ENCODE results near the gene SAMD7.
A peak's percentile ranks its signal among the peaks of the same experiment; 100 is the strongest.

Gene SAMD7

DNA sequence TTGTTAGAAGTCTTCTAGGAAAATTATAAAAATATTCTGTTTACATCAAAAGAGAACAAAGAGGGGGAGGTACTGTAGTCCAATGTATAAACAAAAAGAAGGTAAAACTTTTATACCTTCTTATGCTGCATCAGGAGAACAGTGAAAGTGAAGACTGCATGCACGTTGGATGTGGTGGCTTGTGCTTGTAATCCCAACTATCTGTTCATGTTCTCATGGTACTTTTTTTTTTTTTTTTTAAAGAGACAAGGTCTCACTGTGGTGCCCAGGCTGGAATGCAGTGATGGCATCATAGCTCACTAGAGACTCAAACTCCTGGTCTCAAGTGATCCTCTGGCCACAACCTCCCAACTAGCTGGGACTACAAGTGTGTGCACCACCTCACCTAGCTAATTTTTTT is 59.5 kb downstream of the SAMD7 start:
- TF ChIP-seq, protein P1, sequence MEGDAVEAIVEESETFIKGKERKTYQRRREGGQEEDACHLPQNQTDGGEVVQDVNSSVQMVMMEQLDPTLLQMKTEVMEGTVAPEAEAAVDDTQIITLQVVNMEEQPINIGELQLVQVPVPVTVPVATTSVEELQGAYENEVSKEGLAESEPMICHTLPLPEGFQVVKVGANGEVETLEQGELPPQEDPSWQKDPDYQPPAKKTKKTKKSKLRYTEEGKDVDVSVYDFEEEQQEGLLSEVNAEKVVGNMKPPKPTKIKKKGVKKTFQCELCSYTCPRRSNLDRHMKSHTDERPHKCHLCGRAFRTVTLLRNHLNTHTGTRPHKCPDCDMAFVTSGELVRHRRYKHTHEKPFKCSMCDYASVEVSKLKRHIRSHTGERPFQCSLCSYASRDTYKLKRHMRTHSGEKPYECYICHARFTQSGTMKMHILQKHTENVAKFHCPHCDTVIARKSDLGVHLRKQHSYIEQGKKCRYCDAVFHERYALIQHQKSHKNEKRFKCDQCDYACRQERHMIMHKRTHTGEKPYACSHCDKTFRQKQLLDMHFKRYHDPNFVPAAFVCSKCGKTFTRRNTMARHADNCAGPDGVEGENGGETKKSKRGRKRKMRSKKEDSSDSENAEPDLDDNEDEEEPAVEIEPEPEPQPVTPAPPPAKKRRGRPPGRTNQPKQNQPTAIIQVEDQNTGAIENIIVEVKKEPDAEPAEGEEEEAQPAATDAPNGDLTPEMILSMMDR (IDR thresholded peaks at IDR 0.05; ENCODE audit: insufficient read depth, low read depth, low read length, missing control alignments), result no peak
- no peak for DNase-seq (ENCODE audit: low read depth)

DNA sequence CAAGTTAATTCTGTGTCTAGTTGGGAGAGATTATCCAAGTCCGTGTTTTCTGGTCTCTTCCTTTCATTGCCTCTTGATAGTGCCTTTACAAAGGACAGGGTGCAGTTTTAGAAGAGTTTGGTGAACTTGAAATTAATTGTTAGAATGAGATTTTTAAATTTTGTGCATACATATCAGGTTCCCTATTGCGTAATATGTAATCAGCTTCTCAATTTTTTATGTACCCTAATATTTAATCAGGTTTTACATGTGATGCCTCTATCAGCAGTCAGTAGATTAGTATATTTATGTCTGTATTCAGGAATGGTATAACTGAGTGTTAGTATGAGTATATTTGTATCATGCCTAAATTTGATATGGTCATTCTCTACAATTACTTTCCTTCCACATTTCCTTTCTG is 60.1 kb downstream of the SAMD7 start:
- TF ChIP-seq, protein P1 (IDR thresholded peaks at IDR 0.05; ENCODE audit: insufficient read depth, low read depth, low read length, missing control alignments), result no peak
- no peak for DNase-seq (ENCODE audit: low read depth)
- no peak overlapping the region for H3K4me3 ChIP-seq (ENCODE audit: low read length)

More for the DNA sequence above, 59.5 kb downstream of the SAMD7 start:
- H3K4me3 ChIP-seq (ENCODE audit: low read length), result no peak overlapping the region

DNA sequence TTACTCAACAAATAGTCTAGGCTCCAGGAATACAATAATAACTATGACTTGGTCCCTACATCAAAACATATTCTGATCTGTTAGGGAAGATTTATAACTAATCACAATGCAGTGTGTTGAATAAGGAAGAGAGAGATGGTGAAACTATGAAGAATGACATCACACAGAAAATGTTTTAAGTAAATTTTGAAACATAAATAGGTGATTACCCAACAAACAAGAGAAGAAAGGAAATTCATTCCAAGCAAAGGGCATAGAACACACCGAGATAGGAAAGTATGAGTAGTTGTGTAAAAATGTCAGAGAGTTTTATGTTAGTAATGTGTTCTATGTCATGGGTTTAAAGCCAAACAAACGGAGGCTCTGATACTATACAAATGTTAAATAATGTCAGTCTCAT is 68.7 kb downstream of the SAMD7 start:
- H3K4me3 ChIP-seq (ENCODE audit: low read length), result no peak overlapping the region
- TF ChIP-seq, protein P1 (IDR thresholded peaks at IDR 0.05; ENCODE audit: insufficient read depth, low read depth, low read length, missing control alignments), result no peak
- DNase-seq (ENCODE audit: low read depth), result peak; percentile 79

DNA sequence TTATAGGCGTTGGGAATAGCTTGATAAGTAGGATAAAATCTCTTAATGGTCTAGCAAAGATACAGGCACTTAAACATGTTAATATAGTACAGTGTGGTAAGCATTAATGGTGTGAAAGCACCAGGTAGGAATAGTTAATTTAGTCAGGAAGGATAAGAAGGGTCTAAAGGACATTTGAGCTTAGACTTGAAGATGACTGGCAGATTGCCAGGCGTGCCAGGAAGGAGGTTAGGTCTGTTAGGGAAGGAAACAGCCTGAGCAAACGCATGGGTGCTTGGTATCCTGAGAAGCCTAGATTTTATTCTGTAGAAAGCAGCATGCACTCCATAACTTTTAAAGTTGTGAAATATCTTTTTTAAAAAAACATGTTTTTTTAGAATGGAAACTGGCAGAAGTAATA is 72.9 kb downstream of the SAMD7 start:
- no peak for DNase-seq (ENCODE audit: low read depth)
- TF ChIP-seq, protein P1 (IDR thresholded peaks at IDR 0.05; ENCODE audit: insufficient read depth, low read depth, low read length, missing control alignments), result no peak
- no peak overlapping the region for H3K4me3 ChIP-seq (ENCODE audit: low read length)

Data from epithelial cell of esophagus (primary cell).